Activated T-cell treated with anti-CD3 and anti-CD28 coated beads for 1 hour (primary cell): ENCODE results near the gene NPHS1.

Source experiments
- DNase-seq: peaks from one replicate; pipeline ENCODE4 v3.0.0-alpha.2; 2020; ENCODE audit warnings: low read depth

Gene NPHS1

GRCh38 chr19:35787227-35787799, 65.0 kb downstream of the NPHS1 start:
- DNase-seq: no peak

GRCh38 chr19:35786299-35787160, 65.8 kb downstream of the NPHS1 start:
- DNase-seq: no peak

- no peak for DNase-seq
Measured at GRCh38 chr19:35785339-35785627, 67.0 kb downstream of the NPHS1 start.

- DNase-seq: no peak
Measured at GRCh38 chr19:35784503-35785338, 67.6 kb downstream of the NPHS1 start.

- DNase-seq: no peak
Measured at GRCh38 chr19:35783469-35784434, 68.6 kb downstream of the NPHS1 start.

- DNase-seq: no peak
Measured at GRCh38 chr19:35782589-35782988, 69.7 kb downstream of the NPHS1 start.

- no peak for DNase-seq
Measured at GRCh38 chr19:35781650-35782049, 70.7 kb downstream of the NPHS1 start.

GRCh38 chr19:35780717-35781116, 71.6 kb downstream of the NPHS1 start:
- no peak for DNase-seq

- DNase-seq: no peak
Measured at GRCh38 chr19:35780058-35780457, 72.2 kb downstream of the NPHS1 start.

GRCh38 chr19:35779033-35779432, 73.3 kb downstream of the NPHS1 start:
- no peak for DNase-seq

- DNase-seq: no peak
Measured at GRCh38 chr19:35777961-35778360, 74.3 kb downstream of the NPHS1 start.

- DNase-seq: no peak
Measured at GRCh38 chr19:35777086-35777841, 75.0 kb downstream of the NPHS1 start.

GRCh38 chr19:35776102-35776788, 76.1 kb downstream of the NPHS1 start:
- DNase-seq: no peak
